ENCODE results near the gene FALEC.
"Not testable (repeated sequence)": the region's sequence is repeated elsewhere in the genome, so short reads cannot be mapped to it uniquely, and the experiment has no call there.

The FALEC gene

DNA sequence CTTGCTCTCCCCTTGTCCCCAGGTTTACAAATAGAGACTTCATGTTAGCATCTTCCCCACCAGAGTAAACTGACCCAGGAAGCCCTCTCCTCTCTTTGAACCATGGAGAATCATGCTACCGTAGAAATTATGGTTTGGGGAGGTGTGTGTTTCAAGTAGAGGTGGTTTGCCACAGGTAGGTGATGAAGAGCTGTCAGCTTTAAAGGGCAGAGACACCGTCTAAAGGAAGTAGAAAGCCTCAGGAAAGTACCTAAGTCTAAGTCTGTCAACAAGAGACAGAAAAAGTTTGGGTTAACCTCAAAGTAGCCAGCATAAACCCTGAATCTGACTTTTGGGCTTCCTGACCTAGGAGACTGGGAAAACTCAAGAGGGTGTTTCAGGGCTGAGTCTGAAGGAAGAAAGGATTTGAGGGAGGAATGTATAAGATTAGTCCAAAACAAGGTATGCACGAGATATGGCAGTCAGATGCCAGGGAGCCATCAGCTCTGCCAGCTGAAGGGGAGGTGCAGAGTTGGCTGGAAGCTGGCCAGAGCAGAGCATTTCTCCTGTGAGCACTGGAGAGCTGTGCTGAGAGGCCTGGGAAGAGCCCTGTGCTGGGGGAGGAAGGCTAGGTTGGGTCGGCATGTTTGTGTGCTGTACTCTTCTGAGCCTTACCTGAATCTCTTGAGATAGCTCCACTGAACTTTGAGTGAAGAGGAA is 47.9 kb downstream of the FALEC start:
- H3K9me3 ChIP-seq: no peaks in the 10 kb centered on the region
- no peaks in the 10 kb centered on the region for H3K27me3 ChIP-seq
- intact Hi-C loops (cut with DNase I; ENCODE audit: low total_unique reads): loop anchor here (10.0 kb wide), 1 partner anchor 411 kb away; the partner anchor contains the start of gene CERS2
- no peaks in the 10 kb centered on the region for H3K36me3 ChIP-seq
- peaks cover 12 to 86% (median 81%) of the 10 kb centered on the region in 4 donors for H3K4me1 ChIP-seq
- no peak for TF ChIP-seq CTCF (IDR thresholded peaks at IDR 0.05)
- peak in 1 of 2 donors; percentile 57 for DNase-seq
- peak overlapping the region in 1 of 2 donors; percentile 0 for H3K4me3 ChIP-seq
- peak overlapping the region; percentile 99 for H3K27ac ChIP-seq

DNA sequence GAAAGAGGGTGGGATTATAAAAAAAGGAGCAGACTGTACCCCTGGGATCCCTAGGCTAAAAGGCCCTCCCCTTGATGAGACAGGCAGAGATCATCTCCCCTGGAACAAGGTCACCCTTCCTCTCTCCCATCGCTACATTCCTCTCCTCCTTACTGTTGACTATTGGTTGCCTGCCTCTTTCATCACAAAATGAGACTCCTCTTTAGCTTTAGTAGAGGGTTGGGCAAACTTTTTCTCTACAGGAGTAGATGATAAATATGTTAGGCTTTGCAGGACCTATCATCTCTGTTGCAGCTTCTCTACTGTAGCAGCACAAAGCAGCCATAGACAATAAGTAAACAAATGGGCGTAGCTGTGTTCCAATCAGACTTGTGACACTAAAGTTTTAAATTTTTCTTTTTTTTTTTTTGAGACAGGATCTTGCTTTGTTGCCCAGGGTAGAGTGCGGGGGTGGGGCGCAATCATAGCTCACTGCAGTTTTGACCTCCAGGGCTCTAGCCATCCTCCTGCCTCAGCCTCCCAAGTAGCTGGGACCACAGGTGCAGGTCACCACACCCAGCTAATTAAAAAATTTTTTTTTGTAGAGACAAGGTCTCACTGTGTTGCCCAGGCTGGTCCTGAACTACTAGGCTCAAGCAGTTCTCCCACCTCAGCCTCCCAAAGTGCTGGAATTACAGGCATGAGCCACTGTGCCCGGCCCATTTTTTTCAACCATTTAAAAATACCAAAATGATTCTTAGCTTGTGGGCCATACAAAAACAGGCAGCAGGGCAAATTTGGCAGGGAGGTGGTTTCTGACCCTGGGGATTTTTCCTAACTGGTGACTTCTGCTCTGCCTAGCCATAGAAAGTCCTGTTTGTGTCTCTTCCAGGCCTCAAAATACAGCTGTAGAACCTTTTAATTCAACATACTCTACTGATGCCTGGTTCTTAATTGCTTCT is 48.8 kb downstream of the FALEC start:
- intact Hi-C loops (cut with DNase I; ENCODE audit: low total_unique reads): loop anchor here (10.0 kb wide), 1 partner anchor 410 kb away; the partner anchor contains the start of gene CERS2

DNA sequence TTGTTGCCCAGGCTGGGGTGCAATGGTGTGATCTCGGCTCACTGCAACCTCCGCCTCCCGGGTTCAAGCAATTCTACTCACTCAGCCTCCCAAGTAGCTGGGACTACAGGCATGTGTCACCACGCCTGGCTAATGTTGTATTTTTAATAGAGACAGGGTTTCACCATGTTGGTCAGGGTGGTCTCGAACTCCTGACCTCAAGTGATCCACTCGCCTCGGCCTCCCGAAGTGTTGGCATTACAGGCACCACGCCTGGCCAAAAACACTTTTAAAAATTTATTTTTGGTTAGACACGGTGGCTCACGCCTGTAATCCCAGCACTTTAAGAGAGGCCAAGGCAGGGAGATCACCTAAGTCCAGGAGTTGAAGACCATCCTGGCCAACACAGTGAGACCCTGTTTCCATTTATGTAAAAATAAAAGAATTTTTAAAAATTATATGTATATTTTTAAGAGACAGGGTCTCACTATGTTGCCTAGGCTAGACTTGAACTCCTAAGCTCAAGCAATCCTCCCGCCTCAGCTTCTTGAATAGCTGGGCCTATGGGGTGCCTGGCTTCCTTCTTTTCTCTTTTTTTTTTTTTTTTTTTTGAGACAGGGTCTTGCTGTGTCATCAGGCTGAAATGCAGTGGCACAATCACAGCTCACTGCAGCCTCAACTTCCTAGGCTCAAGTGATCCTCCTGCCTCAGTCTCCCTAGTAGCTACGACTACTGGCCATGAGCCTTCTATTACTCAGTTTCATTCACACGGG is 49.9 kb downstream of the FALEC start:
- peak overlapping the region in 1 of 2 donors; percentile 9 for H3K4me3 ChIP-seq
- peak overlapping the region; percentile 99 for H3K27ac ChIP-seq
- intact Hi-C loops (cut with DNase I; ENCODE audit: low total_unique reads): loop anchor here (10.0 kb wide), 1 partner anchor 409 kb away; the partner anchor contains the start of gene CERS2
- DNase-seq, H3K36me3 ChIP-seq, H3K9me3 ChIP-seq, H3K27me3 ChIP-seq: not testable (repeated sequence)
- peaks cover 12 to 86% (median 80%) of the 10 kb centered on the region in 4 donors for H3K4me1 ChIP-seq

More for the DNA sequence above, 48.8 kb downstream of the FALEC start:
- peak; percentile 51 to 88 for DNase-seq
- Histone ChIP-seq H3K27me3 (no peaks in the 10 kb centered on the region), H3K4me1 (peaks cover 12 to 86% (median 80%) of the 10 kb centered on the region in 4 donors), H3K27ac (peak overlapping the region; percentile 99), H3K9me3 (no peaks in the 10 kb centered on the region), H3K36me3 (no peaks in the 10 kb centered on the region), H3K4me3 (peak overlapping the region in 1 of 2 donors; percentile 12)
- no peak for TF ChIP-seq CTCF (IDR thresholded peaks at IDR 0.05)

GRCh38 chr1:150566589-150567340 is 51.2 kb downstream of the FALEC start:
- TF ChIP-seq CTCF (IDR thresholded peaks at IDR 0.05): no peak
- intact Hi-C loops (cut with DNase I; ENCODE audit: low total_unique reads): loop anchor here (10.0 kb wide), 1 partner anchor 408 kb away; the partner anchor contains the start of gene CERS2
- peak overlapping the region; percentile 44 to 46 for H3K4me3 ChIP-seq
- DNase-seq: no peak
- H3K36me3 ChIP-seq: peaks cover 0 to 13% (median 6%) of the 10 kb centered on the region in 3 donors
- peak overlapping the region; percentile 99 for H3K27ac ChIP-seq
- peaks cover 12 to 95% (median 89%) of the 10 kb centered on the region in 4 donors for H3K4me1 ChIP-seq
- H3K27me3 ChIP-seq: no peaks in the 10 kb centered on the region
- H3K9me3 ChIP-seq: no peaks in the 10 kb centered on the region

- Histone ChIP-seq H3K4me1 (peaks cover 10 to 98% (median 91%) of the 10 kb centered on the region in 4 donors), H3K27ac (peak overlapping the region; percentile 99), H3K4me3 (peak overlapping the region; percentile 44 to 46), H3K9me3 (no peaks in the 10 kb centered on the region), H3K36me3 (peaks cover 4 to 18% (median 10%) of the 10 kb centered on the region in 3 donors), H3K27me3 (no peaks in the 10 kb centered on the region)
- intact Hi-C loops (cut with DNase I; ENCODE audit: low total_unique reads): loop anchor here (10.0 kb wide), 1 partner anchor 407 kb away; the partner anchor contains the start of gene CERS2
- no peak for DNase-seq
- no peak for TF ChIP-seq CTCF (IDR thresholded peaks at IDR 0.05)
These were observed 51.8 kb downstream of the FALEC start for GRCh38 chr1:150567341-150567716.

Data from tibial artery (tissue), 4 donors.